Measurements from ENCODE around the gene C4orf51.

DNA sequence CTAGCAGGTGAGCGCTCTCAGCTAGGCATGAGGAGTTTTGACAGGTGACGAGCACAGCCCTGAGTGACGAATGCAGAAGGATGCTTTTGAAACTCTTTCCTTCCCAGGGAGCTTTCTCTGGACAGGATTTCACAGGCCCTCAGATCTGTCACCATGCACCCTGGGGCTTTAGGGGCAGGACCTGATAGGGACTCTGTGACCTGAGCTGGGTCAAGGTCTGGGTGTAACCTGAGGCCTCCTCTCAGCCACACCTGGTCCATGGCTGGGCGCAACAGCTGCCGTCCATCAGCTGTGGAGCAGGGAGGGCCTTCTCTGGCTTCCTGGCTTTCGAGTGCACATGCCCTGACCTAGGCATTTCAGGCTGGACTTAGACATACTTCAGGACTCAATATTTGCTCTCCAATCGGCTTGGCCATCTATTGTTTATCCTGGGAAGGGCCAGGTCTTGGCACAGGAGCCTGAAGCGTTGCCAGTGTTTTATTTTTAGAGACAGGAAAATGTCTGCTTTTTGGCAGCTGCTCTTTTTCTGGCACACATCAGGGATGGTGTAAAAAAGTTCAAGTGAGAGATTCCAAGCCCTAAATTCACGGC is 56.4 kb downstream of the C4orf51 start:
- TF ChIP-seq POLR2AphosphoS5 (IDR thresholded peaks at IDR 0.05; ENCODE audit: low read depth) (no peak), GABPA (IDR thresholded peaks at IDR 0.05; ENCODE audit: low read depth) (no peak), REST (IDR thresholded peaks at IDR 0.05; ENCODE audit: insufficient replicate concordance, low read depth) (no peak), SPI1 (IDR thresholded peaks at IDR 0.05; ENCODE audit: borderline replicate concordance, low read depth) (no peak)
- TF ChIP-seq, protein P1, sequence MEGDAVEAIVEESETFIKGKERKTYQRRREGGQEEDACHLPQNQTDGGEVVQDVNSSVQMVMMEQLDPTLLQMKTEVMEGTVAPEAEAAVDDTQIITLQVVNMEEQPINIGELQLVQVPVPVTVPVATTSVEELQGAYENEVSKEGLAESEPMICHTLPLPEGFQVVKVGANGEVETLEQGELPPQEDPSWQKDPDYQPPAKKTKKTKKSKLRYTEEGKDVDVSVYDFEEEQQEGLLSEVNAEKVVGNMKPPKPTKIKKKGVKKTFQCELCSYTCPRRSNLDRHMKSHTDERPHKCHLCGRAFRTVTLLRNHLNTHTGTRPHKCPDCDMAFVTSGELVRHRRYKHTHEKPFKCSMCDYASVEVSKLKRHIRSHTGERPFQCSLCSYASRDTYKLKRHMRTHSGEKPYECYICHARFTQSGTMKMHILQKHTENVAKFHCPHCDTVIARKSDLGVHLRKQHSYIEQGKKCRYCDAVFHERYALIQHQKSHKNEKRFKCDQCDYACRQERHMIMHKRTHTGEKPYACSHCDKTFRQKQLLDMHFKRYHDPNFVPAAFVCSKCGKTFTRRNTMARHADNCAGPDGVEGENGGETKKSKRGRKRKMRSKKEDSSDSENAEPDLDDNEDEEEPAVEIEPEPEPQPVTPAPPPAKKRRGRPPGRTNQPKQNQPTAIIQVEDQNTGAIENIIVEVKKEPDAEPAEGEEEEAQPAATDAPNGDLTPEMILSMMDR (IDR thresholded peaks at IDR 0.05; ENCODE audit: insufficient read depth, low read length) = no peak
